GM23248 (cell line): ENCODE measurements around the gene MARVELD2.

Experiments used
- EZH2 ChIP-seq: fragments of 200-600 bp; sonication (generic); IDR thresholded peaks from 2 replicates; pipeline ENCODE4 v1.6.1; 2018; ENCODE audit warnings: antibody characterized with exemption, mild to moderate bottlenecking; ENCODE audit not compliant: insufficient read depth, poor library complexity, severe bottlenecking
- EZH2phosphoT487 ChIP-seq: fragments of 200-600 bp; sonication (generic); IDR thresholded peaks from 2 replicates; pipeline ENCODE4 v1.6.1; 2018; ENCODE audit warnings: antibody characterized with exemption, moderate library complexity, mild to moderate bottlenecking, low read depth; ENCODE audit not compliant: insufficient read depth

- TF ChIP-seq EZH2phosphoT487 (no peak), EZH2 (no peak)
Observed at GRCh38 chr5:69451941-69452647, 37.2 kb downstream of the MARVELD2 start.
